Measurements from ENCODE around the gene GPR158.

GRCh38 chr10:25349520-25349919 is 174.7 kb downstream of the GPR158 start:
- no peak for TF ChIP-seq CTCF (IDR thresholded peaks at IDR 0.05)
- TF ChIP-seq ZFX (IDR thresholded peaks at IDR 0.05; ENCODE audit: borderline replicate concordance): no peak
